Islet of Langerhans (tissue), 1 donor: ENCODE measurements around the gene MFRP.
A peak's percentile ranks its signal among the peaks of the same experiment; 100 is the strongest.

ENCODE experiments used
- FAIRE-seq: peaks from one replicate; lab custom pipeline; 2011; peaks lifted over from hg19 to GRCh38; lab: Jason Lieb, UNC

MFRP gene

DNA sequence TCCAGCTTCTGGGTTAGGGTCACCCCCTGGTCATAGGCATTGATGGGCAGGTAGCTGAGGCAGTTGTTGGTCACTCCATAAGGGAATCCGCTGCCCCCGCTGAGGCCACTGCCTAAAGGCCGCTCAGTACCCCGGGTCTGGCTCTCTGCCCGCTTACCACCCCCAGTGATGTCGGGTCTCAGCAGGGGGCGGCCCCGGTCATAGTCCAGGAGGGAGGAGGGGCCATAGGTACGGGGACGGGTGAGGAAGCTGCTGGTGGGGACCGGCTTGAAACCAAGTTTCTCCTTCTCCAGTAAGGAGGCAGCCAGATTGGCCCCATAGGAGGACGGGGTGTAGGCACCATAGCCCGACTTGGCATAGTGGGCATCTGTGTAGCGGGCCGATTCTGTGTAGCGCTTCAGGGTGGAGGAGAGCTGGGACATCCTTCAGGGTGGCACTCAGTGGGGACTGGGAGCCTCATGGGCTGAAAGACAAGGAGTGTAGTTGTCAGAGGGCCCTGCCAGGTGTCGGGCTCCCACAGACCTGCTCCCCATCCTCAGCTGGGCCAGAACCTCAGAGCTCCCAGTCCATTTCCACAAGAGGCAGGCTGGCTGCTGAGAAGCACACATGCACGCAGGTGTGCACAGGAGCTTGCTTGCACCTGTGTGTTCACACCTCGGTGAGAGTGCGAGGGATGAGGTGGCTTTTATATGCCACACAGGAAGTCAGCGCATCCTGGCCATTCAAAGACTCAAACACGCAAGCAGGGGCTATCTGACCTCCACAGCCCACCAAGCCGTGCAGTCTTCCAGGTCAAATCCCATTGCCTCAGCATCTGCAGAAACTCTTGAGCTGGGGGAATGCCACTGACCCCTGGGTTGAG is 26.8 kb upstream of the MFRP start:
- no peak for FAIRE-seq

DNA sequence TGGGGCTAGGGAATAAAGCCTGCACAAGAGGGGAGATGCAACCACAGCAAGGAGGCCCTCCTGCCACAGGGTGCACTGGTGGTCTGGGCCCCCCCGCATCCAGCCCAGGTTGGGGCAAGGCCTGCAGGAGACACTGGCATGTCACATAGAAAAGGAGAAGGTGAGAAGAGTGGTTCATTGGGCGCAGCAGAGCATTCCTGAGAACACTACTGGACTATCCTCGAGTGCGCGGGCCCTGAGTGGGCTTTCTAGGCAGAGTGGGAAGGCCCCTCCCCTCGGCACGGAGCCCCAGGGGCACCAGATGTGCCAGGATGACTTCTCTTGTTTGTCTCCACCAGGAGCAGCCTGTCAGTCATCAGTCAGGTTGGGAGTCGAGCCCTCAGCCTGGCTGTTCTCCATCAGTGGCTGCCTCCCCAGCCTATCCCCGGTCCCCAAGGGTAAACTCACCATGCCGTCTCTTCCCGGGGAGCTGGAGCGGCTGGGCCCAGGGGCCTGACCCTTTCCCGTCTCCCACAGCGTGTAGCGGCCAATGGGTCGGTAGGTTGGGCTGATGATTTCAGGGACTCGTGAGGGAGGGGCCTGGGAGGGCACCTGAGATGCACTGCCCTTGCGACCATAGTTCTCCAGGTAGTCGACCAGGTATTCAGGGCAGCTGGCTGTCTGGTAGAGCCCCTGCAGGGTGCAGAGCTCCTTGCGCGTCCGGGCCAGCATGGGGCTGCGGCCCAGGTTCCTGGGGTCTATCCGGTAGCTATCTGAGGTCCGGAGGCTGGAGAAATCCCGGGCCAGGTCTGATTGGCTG is 26.0 kb upstream of the MFRP start:
- FAIRE-seq, result no peak

DNA sequence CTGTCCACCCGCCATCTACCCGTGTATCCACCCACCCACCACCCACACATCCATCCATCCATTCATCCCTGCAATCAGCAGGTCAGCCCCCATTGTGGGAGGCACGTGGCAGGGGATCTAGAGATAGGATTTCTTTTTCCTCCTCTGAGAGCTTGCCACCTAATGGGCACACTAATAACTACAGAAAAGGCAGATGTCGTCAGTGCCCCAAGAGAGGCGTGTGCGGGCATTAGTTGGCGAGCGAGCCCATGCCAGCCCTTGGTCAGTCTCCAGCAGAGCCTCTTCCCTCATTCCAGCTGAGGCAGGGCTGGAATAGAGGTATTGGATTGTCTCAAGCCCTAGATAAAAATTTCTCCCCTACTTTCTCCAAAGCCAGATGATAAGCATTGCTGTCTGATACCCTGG is 25.3 kb upstream of the MFRP start:
- no peak for FAIRE-seq

DNA sequence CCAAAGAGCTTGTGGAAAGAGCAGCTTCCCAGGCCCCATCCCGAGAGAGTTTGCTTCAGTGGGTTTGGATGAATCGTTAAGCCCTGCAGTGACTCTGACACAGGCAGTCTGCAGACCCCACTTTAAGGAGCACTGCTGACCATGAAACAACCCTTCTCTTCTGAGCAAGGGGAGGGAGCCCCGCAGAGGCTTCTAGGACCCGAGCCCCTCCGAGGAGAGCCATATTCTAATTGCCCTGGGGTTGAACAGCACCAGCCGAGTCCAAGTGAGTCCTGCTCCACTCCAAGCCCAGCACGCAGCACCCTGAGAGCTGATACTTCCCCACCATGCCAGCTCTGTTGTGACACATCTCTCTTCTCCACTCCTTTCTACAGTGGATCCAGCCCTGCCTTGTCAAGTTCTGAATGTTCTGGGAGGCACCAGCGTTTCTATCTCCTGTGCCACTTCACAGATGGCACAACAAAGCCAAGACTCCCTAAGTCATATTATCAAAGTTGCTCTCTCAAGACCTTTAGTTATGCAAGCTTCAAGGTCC is 24.6 kb upstream of the MFRP start:
- FAIRE-seq, result no peak

DNA sequence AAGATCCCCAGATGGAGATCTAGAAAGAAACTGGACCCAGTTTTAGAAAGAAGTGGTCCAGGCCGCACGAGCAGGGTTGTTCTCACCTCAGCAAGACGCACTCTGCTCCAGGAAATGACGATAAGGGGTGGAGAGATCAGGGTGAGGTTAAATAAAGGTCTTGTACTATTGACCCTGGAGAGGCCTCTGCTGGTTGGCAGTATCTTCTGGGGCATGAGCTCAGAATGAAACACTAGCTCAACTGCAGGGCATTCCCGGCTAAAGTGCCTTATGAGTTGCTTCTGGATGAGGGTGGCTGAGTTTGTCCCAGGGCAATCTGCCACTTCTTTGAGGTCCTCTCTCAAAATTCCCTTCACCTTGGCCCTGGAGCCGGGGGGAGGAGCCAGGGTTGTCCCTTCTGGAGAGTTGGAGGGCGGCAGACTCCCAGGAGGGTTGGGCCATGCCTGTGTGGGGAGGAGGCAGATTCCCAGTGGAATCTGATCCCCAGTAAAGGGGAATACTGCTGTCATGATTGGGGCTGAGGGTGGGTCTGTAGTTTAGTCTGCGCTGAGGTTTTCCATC is 24.1 kb upstream of the MFRP start:
- FAIRE-seq, result no peak

DNA sequence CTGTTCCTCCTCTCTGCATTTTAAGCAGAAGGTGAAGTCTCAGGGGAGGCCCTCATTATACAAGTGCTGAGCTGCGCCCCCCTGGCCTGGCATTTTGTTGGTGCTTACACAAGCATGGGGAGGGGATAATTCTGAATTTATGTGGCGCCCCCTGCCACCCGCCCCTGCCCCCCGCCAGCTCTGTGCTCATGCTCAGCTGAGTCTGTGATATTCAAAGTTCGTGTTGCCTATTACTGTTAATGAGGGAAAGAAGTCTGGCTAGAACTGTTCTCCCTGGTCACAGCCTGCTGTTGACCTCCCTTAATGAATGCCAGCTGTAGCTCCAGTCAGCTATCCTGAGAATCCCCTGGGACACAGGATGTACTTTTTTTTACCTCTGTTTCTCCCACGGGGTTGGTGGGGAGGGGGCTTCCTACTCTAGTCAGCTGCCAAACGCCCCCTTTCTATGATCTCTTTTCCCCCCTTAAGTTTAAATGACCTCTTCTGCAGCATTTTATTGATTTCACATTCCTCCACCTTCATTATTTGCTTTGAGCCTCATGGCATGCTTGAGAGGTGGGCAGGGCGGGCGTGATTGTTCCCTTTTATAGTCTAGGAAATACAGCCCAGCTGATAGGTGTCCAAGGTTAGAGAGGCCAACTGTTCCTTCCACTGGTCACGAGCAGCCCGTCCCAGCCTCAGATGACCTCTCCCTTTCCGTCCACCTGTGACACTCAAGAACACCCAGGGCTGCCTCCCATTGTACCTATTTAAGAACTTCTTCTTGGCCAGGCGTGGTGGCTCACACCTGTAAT is 22.8 kb upstream of the MFRP start:
- no peak for FAIRE-seq

DNA sequence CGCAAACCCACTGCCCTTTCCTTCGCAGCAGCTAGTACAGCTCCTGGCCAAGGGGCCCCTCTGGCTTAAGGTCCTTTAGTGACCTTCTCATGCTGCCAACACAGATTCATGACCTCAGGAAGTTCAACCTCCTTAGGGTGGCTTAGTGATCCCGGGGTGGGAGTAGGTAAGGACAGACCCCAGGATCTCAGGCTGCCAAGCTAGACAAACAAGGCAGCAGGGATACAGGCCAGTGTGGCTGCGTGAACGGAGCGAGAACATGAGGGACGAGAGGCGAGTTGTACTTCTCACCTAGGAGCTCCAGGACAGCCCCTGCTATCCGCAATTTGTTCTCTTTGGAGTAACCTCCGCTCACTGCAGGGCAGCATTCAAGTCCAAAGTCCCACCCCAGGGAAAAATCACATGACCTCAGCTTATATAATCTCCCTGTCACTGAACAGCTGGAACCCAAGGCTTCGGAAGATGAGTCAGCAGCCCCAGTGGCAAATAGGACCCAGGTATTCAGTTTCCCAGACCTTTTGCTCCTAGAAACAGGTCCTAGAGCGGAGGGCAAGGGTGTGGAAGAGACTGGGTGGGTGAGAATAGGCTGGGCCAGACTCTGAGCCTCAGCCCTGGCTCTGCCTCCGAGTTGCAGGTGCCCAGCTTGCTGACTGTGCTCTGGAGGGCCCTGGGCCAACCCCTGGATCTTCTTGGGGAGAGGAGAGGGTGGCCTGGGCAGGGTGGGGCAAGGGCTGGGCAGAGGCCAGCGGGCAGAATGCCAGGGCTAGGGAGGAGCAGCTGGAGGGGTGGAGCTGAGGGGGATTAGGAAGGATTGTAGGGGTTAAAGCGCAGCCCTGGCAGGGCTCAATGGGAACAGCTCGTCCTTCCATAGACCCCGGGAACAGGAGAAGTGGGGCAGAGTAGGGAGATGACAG is 21.9 kb upstream of the MFRP start:
- peak; percentile 13 for FAIRE-seq

DNA sequence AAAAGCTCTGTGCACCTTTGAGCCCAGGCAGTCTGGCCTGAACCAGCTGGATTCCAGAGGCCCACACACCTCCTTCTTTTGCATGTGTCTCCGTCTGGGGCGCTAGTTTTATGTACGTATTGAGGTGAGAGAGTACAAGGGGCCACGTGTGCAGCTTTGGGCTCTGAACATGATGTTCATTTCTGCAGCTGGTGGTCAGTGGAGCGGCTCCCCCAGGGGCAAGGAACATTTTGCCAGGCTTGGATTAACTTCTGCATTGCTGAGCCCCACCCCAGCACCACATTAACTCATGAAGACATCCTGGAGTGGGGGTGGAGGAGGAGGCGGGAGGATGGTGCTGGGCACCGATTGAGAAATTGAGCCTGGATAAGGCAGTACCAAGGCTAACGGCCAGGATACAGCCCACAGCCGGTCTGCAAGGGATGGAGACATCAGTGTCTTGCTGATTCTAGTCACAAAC is 21.2 kb upstream of the MFRP start:
- FAIRE-seq, result no peak

DNA sequence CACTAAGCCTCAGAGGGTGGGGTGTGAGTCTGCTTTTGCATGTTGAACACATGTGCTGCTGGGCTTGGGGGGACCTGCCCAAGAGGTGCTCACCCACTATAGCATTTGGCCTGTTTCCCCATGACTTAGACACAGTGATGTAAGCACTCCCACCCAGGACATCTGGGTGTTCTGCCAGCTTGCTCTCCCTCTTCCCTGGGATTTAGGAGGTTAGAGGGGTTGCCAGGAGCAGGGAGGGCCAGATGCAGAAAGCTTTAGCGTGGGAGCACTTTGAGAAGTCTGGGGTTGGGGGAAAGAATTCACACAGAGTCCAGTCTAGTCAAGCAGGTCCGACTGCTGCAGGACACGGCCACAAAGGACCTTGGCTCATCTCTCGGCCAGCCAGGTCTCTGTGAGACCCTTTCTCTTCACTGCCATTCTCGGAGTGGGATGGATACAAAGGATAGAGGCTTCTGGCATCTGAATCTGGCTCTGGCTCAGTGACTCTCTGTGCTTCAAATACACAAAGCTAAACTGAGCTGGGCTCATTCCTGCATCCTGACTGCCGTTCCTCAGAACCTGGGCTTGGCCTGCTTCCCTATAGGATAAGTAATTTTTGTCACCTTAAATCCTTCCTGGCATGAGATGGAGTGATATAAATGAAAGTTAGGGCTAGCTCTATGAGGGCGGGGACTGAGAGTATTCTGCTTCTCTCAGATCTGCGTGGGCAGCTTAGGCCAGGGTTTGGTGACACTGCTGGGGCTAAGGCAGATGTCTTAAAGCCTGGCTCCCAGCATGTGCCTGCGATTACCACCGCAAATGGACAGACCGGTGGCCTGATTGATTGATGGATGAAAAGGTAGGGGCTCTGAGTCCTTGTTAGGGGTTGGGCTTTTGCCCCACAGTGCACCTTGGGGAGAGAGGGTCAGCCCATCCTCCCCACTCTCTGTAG is 20.4 kb upstream of the MFRP start:
- FAIRE-seq, result no peak

DNA sequence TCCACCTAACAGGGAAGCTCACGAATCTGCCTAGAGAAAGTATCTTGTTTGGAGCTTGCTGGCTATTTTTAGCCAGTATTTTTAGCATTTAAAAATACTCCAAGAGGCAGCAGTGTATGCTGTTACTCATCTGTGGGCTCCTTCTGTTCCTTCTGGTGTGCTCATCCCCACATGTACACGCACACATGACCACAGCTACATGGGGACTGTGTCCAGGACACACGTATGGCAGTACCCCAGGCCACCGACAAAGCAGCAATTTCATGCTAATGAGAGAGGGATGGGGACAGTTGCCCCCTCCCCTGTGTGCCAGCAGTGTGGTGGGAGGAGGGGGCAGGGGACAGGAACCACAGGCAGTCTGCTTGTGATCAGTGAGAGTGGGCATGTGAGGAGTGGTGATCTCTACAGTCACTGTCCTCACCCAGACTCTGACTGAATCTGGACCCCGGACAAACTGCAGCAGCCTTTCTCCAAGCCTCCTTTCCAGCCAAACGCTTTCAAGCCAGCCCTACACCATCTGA is 18.6 kb upstream of the MFRP start:
- FAIRE-seq, result no peak

DNA sequence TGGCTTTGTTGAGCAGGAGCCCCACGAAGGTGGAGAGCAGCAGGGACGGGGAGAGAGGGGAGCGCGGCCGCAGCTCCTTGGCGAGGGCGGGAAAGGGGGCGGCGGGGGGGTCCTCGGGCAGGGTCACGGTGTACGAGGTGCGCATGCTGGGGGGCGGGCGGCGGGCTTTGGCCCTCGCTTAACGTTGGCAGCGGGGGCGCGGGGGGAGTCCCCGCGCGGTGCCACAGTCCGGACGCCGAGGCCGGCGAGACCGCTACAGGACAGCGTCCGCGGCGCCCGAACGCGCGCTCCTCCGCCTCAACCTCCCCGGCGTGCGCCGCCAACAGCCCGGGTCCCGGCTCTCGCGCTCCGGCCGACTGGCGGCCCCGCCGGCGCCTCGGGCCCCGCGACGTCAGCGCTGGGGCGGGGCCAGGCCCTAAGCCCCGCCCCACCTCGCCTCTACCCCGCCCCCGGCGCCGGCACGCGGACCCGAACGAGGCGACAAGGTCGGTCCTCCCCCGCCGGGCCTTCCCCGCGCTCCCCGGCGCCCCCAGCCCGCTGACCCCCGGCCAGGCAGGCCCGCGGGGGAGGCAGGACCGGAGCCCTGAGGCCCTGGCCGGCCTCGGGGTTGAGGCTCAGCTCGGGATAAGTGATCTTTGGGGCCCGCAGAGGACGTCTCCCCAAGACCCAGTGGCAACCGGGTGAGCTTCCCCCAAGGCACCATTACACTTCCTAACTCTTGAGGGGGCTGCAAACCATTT is 17.5 kb upstream of the MFRP start:
- no peak for FAIRE-seq

DNA sequence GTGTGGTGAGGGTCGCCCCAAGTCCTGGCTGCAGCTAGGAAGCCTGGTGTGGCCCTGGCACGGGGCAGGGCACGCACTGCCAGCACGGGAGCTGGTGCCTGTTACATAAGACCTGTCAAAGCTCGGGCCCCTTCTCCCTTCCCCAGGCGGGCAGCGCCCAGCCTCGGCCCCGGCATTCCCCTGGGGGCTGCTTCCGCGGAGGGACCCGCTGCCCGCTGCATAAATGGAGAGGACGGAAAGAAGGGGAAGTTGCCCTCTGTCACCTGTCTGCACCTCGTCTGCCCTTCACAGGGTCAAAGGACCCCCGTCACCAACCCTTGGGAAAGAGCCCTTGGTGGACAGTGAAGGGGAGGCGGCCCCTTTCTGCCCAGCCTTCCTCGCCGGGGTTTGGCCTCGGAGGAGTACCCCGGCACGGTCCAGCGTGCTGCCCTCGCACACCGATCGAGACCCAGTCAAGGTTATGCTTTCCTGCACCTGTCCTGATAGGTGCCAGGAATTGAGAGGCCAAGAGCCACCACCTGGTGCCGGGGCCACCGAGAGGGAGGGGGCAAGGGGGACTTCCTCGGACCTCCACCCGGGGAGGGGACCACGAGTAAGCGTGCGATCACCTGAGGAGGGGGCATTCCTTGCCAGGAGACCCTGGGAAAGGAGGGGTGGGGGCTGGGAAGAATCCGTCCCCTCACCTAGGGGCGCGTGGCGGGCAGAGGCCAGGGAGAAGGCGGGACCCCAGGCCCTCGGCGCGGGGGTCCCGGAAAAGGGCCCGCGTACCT is 16.8 kb upstream of the MFRP start:
- no peak for FAIRE-seq

DNA sequence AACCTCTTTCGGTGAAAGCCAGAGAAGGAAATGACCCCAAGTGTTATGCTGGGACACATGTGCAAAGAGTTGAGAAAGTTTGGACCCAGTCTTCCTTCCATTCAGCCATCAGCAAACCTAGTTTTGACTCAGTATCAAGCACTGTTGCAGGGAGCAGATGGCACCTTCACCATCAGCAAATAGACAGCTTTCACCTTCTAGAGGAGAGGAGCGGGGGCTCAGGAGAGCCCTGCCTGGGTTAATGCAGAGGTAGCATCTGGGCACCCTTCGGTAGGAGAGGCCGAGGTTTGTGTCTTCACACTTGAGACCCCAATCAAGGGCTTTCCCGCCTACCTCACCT is 16.2 kb upstream of the MFRP start:
- FAIRE-seq, result no peak

DNA sequence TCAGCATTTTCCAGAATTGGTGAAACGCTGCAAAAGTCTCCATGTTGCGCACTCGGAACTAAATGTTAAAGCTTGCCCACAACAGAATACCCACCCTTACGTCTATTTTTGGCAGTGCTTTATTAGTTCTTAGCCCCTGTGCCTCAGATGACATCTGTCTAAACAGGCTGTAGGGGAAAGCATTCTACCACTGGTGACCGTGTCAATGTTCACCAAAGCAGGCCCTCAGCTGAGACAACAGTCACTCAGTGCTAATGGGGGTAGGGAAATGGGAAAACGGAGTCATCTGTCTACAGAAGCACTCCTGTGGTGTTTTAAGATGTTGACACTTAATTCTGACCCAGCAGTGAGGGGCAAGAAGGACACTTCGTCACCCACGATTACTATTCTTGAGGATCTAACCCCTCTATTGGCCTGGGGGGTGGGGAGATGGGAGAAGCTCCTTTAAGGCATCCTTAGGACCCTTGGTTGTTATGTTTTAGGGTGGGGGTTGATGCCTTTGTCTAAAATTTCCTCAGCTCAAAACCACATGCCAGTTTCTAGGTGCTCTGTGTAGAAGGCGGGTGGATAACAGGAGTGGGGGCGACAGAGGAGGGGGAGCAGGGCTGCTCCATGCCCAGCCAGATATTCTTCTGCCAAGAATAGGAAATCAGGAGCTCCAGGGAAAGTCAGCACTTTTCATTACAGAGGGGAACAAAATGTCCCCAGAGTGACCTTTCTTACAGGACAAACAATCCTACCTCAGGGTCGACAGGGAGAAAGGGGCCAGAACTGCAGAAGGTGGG is 15.6 kb upstream of the MFRP start:
- FAIRE-seq, result no peak

DNA sequence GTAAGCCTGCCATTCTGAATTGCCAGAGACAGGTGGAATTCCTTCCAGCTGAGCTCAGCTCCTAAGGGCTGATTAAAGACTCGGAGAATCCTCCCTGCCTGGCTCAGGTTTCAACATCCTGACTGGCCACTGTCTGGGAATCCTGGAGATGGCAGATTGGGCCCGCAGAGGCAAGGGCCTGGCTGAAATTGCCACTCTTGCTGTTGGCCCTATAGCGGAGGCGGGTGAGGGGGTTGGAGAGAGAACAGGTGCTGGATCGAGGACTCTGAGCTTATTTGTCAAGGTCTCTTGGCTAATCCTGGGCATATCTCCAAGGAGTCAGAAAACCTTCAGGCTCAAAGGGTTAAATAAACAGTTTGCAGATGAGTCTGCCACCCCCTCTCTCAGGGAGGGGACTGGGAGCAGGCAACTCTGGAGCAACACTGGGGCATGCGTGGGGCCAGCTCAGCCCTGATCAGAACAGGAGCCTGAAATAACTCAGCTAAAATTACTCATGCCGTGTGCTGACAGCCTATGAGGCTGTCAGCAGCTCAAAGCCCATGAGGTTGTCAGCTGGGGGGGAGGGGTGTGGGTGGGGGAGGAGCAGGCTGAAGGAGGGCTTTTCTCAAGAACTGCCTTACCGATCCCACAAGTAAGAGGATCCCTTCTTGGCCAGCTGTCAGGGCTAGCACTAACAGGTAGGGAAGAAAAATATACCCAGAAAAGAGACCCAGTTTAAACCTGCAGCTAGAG is 14.7 kb upstream of the MFRP start:
- FAIRE-seq, result peak; percentile 38

DNA sequence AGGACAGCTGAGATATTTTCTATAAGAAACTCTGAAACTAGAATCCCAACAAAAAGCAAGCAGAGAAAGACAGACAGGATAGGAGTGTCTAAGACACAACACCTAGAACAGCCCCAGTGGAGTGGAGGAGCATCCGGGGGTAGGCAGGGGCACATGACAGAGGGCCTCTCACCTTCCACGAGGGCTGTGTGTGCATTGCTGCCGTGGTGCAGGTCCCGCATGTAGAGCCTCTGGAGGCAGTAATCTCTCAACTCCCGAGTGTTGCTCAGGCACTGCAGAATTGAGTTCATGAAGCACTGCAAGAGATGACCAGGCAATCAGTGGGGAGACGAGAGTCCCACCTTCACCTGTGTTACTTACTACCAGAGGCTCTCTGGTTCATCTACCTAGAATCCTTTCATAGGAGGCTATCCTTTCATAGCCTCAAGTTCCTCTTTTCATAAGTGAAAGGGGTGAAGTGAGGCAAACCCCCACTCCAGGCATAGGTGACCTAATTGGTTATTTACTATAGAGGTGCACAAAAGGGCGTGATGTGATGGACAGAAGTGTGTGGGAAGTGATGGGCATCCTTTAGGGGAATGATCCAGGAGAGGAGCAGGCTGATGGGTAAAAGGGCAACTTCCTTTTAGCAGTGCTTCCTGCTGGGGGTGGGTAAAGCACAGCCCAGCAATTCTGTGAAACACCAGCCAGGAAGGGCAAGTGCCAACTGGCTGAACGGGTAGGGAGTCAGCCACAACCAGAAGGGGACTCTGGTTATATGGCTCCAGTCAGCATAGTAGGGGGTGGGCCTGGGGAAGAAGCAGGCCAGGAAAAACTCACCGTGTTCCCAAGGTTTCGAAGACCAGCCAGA is 13.1 kb upstream of the MFRP start:
- FAIRE-seq, result no peak
